Stimulated activated CD4-positive, alpha-beta T cell treated with anti-CD3 and anti-CD28 coated beads, Interleukin-12 subunit alpha, Interleukin-12 subunit beta, amount 100 ng/mL, for 4 hours (primary cell): Measurements from ENCODE around the gene COPS4.
"Not testable (repeated sequence)": the region's sequence is repeated elsewhere in the genome, so short reads cannot be mapped to it uniquely, and the experiment has no call there.

ENCODE experiments used
- DNase-seq: peaks from one replicate; pipeline ENCODE4 v3.0.0-alpha.2; 2020

The COPS4 gene

DNA sequence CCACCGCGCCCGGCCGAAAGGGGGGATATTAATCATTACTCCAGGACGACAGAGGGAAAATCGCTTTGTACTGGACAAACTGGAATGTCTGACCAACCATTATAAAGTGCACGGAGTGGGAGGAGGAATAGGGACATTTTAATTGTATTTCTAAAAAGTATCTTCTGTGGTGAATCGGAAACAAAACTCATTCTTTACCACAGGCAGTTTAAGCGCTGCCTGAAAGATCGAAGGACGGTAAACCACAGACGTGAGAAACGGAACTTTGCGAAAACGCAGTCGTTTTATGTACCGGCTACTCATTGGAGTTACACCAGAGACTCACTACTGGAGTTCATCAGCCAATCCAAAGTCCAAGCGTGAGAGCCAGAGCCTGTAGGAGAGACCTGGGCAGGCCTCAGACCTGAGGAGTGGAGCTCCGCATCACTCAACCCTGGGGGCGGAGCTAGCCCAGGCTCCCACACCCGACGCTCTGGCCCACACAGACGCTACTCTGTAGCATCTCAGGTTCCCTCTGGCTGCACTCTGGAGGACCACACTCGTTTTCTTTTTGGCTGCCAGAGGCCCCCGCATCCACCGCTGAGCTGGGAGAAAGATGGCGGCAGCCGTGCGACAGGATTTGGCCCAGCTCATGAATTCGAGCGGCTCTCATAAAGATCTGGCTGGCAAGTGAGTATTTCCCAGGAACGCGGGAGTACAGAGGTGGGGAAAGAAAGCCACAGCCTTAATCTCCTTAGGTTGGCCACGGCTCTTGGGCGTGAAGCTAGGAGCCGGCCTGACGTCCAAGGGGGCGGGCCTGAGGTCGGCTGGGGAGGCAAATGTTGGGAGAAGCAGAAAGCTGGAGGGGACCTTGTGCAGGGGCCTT lies at the start of gene COPS4:
Gene COPS4, plus strand, starts transcription at position 554 of the 865 bp plus-strand sequence. Its CDS starts 42 bp downstream, at position 596.
- peak; percentile 88 for DNase-seq

DNA sequence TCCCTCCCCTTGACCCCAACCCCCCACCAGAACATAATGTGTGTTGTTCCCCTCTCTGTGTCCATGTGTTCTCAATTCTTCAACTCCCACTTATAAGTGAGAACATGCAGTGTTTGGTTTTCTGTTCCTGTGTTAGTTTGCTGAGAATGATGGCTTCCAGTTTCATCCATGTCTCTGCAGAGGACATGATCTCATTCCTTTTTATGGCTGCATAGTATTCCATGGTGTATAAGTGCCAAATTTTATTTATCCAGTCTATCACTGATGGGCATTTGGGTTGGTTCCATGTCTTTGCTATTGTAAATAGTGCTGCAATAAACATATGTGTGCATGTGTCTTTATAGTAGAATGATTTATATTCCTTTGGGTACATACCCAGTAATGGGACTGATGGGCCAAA lies 47.5 kb upstream of the COPS4 start:
- not testable (repeated sequence) for DNase-seq

DNA sequence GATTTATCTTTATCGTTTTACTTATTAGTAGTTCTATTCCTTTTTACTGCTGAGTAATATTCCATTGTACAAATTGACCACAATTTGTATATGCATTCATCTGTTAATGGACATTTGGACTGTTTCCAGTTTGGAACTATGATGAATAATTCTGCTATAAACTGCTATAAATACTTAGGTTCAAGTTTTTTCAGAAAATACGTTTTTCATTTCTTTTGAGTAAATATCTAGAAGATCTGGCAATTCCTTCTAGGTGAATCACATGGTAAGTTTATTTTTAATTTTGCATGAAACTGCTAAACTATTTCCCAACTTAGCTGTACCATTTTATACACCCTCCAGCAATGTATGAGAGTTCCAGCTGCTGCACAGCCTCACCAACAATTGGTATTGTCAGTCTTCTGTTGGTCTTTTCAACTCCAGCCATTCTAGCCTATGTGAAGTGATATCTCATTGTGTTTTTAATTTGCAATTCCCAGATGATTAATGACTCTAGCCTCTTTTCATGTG lies 46.6 kb upstream of the COPS4 start:
- no peak for DNase-seq

DNA sequence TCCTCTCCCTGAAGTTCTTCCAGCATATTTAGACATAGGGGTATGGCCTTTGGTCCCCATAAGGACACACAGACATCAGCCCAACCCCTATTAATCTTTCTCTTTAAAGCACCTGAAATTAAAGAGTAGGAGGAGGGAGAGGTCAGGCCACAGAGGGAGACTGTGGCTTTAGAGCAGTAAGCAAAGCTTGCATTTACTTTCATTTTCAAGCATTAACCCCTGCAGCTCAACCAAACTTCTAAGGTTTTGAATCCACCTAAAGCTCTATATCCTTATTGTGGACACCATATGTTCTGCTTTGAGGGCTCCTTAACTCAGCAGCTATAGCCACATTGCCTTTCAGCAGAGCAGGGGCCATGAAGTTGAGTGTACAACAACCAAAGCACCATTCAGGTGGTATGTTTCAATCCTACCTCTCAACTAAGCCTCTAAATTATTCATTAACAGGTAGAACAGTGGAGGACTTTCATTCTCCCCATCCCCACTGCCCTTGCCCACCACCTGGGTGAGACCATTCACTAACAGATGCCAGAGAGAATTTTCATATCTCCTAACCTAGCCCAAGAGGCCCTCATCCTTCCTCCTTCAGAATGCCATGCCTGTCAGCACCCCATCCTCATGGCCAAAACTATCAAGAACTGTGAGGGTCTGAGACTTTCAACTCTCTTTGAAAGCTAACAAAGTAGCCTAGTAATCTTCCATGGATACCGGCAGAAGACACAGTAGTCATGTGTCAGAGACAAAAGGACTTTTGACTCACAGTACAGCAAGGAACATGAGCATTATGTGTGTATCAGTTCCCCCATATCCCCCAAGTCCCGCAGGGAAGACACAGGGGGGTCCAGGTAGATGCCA lies 45.2 kb upstream of the COPS4 start:
- no peak for DNase-seq

DNA sequence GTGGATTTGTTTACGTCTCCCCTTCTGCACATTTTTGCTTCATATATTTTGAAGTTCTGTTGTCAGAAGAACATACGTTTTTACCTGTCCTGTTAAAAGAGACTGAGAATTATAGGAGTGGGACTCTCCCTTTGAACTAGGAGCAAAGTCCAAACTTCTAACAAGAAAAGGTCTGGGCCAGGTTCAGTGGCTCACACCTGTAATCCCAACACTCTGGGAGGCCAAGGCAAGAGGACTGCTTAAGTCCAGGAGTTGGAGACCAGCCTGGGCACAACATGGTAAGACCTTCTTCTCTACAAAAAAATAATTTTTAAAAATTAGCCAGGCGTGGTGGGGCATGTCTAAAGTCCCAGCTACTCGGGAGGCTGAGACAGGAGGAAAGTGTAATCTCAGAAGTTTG lies 40.1 kb upstream of the COPS4 start:
- DNase-seq = no peak

DNA sequence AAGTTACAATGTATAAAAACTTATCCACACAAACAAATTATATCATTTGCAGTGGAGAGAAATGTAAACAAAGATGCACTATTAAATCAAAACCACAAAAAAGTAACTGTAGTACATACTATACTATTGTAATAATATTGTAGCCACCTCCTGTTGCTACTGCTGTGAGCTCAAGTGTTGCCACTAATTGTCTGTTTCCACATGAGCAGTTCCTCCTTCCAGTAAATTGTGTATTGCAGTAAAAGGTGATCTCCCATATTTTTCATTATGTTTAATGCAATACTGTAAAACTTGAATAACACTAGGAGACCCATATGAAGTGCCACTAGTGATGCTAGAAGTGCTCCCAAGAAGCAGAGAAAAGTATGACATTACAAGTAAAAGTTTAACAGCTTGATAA lies 36.1 kb upstream of the COPS4 start:
- no peak for DNase-seq

DNA sequence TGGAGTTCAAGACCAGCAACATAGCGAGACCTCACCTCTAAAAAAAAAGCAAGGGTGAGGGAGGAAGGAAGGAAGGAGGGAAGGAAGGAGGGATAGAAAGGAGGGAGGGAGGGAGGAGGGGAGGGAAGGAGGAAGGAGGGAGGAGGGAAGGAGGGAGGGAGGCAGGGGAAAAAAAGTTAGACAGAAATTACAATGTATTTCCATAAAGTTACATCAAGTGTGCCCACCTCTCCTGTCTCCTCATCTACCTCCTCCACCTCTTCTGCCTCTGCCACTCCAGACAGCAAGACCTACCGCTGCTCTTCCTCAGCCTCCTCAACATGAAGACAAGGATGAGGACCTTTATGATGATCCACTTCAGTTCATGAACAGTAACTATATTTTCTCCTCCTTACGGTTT lies 32.7 kb upstream of the COPS4 start:
- DNase-seq = no peak

DNA sequence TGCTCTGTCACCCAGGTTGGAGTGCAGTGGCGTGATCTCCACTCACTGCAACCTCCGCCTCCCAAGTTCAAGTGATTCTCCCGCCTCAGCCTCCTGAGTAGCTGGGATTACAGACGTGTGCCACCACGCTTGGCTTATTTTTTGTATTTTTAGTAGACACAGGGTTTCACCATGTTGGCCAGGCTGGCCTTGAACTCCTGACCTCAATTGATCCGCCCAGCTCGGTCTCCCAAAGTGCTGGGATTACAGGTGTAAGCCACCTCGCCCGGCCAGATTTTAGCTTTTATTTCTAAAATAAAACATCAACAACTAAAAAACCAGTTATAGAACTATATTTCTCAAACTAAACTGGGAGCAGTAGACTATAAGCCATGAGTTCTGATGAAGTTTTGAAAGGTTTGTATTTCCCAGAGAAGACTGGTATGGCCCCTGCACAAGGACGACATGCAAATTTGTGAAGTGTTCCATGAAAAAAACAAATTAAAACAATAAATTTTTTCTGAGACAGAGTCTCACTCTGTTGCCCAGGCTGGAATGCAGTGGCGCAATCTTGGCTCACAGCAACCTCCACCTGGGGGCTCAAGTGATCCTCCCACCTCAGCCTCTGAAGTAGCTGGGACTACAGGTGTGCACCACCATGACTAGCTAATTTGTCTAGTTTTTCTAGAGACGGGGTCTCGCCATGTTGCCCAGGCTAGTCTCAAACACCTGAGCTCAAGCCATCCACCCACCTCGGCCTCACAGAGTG lies 31.8 kb upstream of the COPS4 start:
- DNase-seq = not testable (repeated sequence)

DNA sequence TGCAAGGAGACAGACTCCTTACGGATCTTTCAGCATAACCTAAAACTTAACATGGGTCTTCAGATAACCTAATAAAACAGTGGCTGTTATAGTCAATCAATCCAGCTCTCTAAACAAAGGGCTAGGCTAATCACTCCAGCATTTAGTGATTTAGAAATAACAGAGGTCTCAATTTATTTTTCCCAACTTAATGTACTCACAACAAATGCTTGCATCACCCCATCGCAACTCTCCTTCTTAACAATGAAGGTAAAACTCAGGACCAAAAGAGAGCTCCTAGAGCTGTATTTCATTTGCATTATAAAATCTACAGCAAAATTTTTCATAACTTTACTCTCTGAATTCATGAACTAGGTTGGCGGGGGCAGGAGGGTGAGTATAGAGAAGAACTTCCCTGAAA lies 25.5 kb upstream of the COPS4 start:
- no peak for DNase-seq

DNA sequence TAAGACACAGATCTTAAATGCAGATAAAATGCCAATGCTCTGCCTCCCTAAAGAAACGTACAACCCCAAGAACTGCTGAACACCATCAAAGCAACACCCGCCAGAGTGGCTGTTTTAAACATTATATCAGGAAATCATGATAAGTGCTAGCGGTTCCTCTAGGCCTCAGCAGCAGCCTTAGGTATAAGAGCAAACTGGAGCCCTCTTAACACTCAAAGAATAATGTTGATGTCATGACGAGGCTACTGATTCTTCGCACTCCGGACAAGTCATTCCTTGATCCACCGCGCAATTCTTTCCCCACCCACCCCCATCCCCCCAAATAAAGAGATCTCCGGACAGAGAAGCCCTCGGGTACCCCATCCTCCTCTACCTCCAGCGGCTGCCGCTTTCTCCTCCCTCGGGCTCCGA lies 24.9 kb upstream of the COPS4 start:
- no peak for DNase-seq

DNA sequence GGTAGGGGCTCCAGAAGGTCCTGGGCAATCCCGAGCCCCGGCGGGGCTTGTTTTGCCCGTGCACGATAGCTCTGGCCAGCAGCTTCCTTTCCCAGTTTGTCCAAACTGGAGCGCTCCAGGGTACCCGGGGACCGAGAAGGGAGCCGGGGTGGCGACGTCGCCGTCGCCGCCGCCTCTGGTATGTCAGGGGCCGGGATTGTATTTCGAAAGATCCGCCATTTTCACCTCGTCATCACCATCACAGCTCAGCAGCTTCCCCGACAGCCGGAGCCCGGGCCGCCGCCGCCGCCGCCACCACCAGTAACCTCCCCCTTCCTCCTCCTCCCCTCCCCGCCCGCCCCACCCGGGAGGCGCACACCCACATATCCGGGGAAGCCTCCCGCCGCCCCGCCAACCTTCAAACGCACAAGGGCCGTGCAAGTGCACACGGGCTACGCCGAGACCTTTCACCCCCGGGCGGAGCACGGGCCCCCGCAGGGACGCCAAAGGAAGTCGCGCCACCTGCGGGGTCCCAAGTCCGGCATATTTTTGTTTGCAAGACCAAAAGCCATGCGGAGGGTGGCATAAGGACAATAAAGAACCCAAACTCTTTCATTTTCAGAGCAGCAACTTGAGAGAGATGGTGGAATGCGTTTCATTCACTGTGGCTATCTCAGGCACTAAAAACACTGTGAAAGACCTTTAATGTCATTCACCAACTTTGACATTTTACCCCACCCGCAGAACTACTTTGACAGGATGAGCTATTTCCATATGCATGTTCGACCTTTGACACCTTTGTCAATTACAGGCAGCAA lies 24.3 kb upstream of the COPS4 start, which contains the start of gene LIN54:
Gene LIN54, minus strand, starts transcription at position 302 of the 797 bp plus-strand sequence. CDS start 25,979 bp downstream, outside the sequence.
- peak; percentile 75 for DNase-seq

DNA sequence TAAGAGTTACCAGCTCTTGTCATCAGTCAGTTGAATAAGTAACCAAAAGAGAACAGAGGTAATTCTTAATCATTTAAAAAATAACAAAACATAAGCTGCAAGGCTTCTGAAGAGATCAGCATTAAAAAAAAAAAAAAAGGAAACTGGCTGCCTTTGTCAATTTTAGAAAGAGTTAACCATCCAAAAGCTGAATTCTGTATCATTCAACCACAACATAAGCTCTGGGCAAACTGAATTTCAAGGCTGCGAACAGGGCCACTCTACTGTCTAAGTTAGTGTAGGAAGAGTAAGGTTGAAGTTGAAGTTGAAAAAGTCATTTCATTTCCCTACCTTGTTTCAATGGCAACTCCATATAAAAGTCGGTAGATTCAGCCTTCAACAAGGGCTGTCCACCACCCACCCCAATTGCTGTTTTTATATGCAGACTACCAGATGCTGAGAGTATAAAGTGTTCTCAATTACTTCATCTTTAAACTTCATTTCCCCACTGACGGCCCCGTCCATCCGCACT lies 23.2 kb upstream of the COPS4 start:
- DNase-seq = no peak

DNA sequence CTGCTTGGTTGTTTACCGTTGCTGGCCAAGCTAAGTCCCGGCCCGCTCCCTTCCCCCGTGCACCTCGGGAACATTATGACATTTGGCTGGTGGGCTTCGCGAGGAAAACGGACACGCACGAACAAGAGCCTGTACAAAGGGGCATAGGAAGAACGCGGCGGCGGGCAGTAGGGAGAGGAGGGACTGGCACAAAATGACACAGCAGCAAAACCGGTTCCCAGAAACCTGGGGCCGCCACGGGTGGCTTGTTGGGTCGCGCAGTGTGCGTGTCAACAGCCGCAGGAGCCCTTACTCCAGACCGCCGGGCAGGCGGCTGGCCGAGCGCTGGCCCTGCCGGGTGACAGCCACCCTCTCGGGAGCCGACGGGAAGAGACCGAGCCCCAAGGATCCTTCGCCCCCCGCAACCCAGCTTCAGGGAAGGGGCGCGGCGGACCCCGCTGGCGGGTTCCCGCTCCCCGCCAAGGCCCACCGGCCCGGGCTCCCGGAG lies 22.7 kb upstream of the COPS4 start:
- DNase-seq = no peak

DNA sequence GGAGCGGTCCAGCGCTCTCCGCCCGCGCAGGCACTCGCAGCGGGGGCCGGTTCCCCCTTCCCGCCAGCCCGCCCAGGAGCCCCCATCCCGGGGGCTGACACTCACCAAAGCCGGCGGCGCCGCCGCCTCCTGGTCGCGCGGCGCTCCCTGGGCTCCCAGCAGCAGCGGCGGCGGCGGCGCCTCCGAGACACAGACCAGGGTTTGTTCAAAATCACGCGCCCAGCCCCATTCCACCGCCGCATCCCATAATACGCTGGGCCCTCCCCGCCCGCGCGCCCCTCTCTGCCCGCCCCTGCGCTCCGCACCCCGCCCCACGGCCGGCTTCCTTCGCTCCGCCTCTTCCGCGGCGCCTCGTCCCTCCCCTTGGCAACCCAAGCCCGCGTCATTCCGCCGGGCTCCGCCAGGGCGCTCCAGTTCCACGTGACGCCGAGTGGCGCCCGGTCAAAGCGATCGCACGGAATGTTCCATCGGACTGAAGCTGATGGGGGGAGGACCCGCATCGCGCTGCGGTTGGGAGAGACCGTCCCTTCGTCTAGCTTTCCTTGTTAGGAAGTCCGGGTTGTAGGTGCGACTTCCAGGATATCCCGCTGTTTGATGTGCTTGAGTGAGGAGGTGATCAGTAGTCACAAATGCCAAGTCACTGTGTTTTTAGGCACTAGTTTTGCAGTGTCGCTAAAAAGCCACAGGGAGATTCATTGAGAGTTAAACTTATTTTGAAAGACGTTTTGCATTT lies 22.1 kb upstream of the COPS4 start:
- peak; percentile 95 for DNase-seq

DNA sequence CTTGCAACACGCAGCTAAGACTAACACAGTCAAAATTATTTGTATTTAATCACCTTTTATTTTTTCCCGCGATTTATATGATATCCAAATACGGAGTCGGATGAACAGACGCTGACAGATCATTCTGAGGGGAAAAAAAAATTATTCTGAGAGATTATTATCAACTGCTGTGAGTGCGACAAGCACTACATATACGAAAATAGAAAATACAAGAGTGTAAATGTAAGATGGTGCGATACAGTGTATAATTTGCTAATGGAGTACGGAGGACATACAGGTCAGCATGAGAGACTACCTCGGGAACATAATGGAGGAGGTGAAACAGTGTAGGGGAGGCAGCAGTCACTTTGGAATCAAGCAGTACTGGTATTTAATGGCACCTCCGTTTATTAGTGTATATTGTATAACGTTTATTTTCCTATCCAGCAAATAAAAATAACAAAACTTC lies 21.5 kb upstream of the COPS4 start:
- no peak for DNase-seq

DNA sequence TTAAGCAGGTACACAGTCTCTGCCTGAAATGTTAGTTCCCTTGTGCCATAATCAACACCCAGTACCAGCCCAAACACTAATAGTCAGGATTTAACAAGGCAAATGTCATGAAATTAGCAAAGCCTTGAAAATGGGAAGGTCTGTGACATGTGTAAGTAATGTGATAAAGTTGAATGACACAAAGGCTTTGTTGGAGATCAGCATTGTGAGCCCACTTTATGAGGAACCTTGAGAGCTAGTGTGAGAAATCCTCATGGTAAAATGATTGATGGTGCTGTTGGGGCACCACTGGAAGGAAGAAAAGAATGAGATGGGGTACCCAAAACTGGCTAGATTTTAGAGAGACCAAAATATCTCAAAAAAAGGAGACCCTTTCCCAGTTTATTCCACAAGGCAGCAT lies 21.1 kb upstream of the COPS4 start:
- DNase-seq = no peak

DNA sequence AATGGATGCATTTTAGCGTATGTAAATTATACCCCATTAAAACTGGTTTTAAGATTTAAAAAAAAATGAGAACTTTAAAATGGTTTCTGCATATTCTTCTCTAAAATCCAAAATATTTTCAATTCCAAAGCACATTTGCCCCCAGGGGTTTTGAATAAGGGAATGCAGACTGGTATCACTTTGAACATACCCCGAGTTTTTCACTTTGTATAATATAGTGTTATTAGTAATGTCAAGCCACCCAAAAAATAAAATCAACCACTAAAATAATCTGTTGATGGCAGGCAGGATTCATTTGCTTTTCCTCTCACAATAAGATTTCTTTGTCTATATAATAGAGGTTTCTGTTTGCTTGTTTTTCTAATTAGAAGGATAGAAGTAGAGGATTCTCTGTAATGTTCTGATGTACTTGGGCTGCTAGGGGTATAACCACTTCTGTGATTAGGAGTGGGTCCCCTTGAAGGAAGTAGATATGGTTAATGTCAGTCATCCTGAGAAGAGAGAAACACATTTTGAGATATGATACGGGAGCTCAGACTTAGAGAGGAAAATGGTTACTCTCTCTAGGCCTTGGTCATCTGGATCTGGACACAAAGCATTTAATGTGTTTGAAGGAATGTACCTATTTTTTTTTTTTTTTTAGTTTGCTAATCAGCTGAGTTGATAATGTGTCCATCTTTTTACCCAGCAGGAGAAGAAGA lies 15.0 kb upstream of the COPS4 start:
- no peak for DNase-seq

DNA sequence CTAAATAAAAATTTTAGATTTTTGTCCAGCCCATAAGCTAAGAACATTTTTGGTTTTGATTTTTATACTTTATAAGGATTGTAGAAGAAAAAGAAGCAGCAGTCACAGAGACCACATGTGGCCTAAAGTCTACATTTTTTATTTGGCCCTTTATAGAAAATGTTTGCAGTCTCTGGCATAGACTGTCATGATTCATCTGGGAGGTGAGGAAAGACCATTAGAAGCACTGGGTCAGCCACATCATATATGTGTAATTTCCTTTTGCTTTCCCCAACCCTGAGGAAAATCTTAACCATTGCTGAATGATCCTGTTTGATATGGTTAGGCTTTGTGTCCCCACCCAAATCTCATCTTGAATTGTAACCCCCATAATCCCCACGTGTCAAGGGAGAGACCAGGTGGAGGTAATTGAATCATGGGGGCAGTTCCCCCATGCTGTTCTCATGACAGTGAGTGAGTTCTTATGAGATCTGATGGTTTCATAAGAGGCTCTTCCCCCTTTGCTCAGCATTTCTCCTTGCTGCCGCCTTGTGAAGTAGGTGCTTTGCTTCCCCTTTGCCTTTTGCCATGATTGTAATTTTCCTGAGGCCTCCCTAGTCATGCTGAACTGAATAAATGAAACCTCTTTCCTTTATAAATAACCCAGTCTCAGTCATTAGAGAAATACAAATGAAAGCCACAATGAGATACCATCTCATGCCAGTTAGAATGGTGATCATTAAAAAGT lies 12.1 kb upstream of the COPS4 start:
- no peak for DNase-seq

DNA sequence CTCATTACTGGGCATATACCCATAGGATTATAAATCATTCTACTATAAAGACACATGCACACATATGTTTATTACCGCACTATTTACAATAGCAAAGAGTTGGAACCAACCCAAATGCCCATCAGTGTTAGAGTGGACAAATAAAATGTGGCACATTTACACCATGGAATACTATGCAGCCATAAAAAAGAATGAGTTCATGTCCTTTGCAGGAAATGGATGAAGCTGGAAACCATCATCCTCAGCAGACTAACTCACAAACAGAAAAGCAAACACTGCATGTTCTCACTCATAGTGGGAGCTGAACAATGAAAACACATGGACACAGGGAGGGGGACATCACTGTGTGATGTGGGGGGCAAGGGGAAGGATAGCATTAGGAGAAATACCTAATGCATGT lies 11.4 kb upstream of the COPS4 start:
- not testable (repeated sequence) for DNase-seq
